Left lung (tissue), 10 donors: ENCODE results near the gene ANKMY2. TPM values are rescaled to one million over a fixed set of nuclear protein-coding genes. Genes with fewer than 3 reads are reported as not detected.

ENCODE experiments used
- ATAC-seq: fragments of 200-7000 bp; cut with Tn5 transposase; one replicate; pipeline ENCODE4 v1.9.1; 2020; ENCODE audit warnings: moderate library complexity
- DNase-seq, 4 donors: peaks; one replicate each; pipeline ENCODE4 v3.0.0-alpha.2; 2013 to 2020
- H3K27ac ChIP-seq, 2 donors: fragments of 200-600 bp; sonication (generic) in 1 of 2; one replicate each; pipeline versions ENCODE4 v1.5.0 to v1.8.0; 2020 to 2021
- H3K27me3 ChIP-seq, 2 donors: fragments of 200-600 bp; sonication (generic) in 1 of 2; one replicate each; pipeline versions ENCODE4 v1.5.0 to v1.8.0; 2020 to 2021
- H3K36me3 ChIP-seq, 2 donors: fragments of 200-600 bp; sonication (generic) in 1 of 2; one replicate each; pipeline versions ENCODE4 v1.5.0 to v1.8.0; 2020 to 2021
- H3K4me1 ChIP-seq, 2 donors: fragments of 200-600 bp; one replicate each; pipeline ENCODE4 v1.8.0; 2021
- H3K4me3 ChIP-seq, 2 donors: fragments of 200-600 bp; sonication (generic) in 1 of 2; one replicate each; pipeline versions ENCODE4 v1.5.0 to v1.8.0; 2020 to 2021; ENCODE audit warnings: mild to moderate bottlenecking in 1 of 2
- H3K9me3 ChIP-seq, 2 donors: fragments of 200-600 bp; sonication (generic) in 1 of 2; one replicate each; pipeline versions ENCODE4 v1.5.0 to v1.8.0; 2020 to 2021
- CTCF ChIP-seq, 2 donors: fragments of 200-600 bp; sonication (generic) in 1 of 2; IDR thresholded peaks; one replicate each; pipeline versions ENCODE4 v1.5.0 to v1.8.0; 2021; ENCODE audit warnings: antibody characterized with exemption in 2 of 2
- intact Hi-C, 2 donors: fragments of 100-400 bp; cut with DNase I; formaldehyde crosslinking; loops; one replicate each; pipeline versions ENCODE4 v1.11.2 to v1.14.2; 2022
- polyA plus RNA-seq, 6 donors: library from polyadenylated mRNA; unstranded; fragments of 120-200 nt; gene quantifications; one replicate each; pipeline ENCODE4 v1.2.1, GENCODE V29; 2013; ENCODE audit not compliant: insufficient read length in 6 of 6
- total RNA-seq, 2 donors: library from RNA; stranded (reverse); fragmentation: NEBNext Ultra II Directional; extraction: Animal tissue kit (Norgen Biotek cat#: 25700); gene quantifications; one replicate each; pipeline ENCODE4 v1.2.1, GENCODE V29; 2021
- donor health status: DM: no; HTN: yes; CAD: no.
- donor health status: DM: no; HTN: no; CAD: no.

Gene ANKMY2
- total and polyA plus RNA-seq, 8 donors, result 11.8 to 40.7 (median 34.6) TPM

DNA sequence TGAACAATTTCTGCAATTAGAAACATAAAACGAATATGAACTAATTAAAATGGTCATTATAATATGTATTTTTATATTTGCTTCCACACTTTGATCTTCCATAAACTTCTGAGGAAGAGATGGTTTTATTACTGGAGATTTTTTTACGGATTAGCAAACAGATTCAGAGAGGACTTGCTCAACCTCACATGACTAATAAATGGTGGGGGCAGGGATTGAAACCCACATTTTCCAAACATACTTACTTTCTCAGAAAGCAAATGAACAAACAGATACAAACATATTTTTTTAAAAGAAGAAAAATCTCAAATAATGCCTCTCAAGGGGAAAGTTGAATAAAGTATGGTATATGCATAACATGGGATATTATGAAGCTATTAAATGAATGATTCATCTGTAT is 18.3 kb downstream of the ANKMY2 start:
- H3K27me3 ChIP-seq, result no peaks in the 10 kb centered on the region
- no peaks in the 10 kb centered on the region for H3K9me3 ChIP-seq
- no peaks in the 10 kb centered on the region for H3K4me1 ChIP-seq
- no peak overlapping the region for H3K27ac ChIP-seq
- intact Hi-C loops, result no loop called here
- H3K4me3 ChIP-seq, result no peak overlapping the region
- H3K36me3 ChIP-seq, result peaks cover 0 to 9% of the 10 kb centered on the region in 2 donors
- TF ChIP-seq CTCF (IDR thresholded peaks at IDR 0.05), result no peak
- no peak for ATAC-seq
- DNase-seq, result no peak

DNA sequence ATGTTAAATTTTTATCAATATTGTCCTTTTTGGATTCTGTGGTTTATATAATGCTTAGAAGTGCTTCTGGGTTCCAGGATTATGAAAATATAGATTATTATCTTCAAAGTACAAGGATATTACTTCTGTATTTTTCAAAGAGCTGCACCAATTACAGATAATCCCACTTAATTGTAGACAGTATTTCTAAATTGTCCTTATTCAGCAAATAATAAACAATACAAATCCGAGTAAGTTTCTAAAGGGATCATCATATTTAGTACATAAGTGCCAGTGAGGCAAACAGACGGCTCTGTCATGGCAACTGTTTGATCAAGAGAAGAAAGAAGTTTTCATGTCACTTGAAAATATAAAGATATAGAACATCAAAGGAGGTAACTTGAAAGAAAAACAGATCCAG is 19.2 kb downstream of the ANKMY2 start:
- ATAC-seq (no peak), DNase-seq (no peak)
- Histone ChIP-seq H3K36me3 (peaks cover 0 to 18% of the 10 kb centered on the region in 2 donors), H3K9me3 (no peaks in the 10 kb centered on the region), H3K4me3 (no peak overlapping the region), H3K4me1 (no peaks in the 10 kb centered on the region), H3K27me3 (no peaks in the 10 kb centered on the region), H3K27ac (no peak overlapping the region)
- no peak for TF ChIP-seq CTCF (IDR thresholded peaks at IDR 0.05)
- intact Hi-C loops, result no loop called here

DNA sequence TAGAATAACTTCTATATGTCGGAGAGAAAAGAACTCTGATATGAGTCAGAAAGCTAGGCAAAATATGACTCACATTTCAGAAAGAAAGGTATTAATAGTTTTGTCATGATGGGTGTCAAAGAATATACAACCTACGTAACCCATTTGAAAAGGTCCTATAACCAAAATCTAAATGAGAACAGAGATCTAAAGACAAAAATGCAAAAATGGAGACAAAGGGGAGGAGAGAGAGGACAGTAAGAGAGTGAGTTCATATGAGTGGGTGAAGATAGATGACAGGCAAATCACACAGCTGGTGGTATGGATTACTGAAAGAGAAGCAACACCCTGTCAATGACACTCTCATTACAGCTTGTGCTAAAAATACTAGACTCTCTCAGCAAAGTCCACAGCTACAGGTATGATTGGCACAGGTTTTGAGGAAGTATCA is 25.6 kb downstream of the ANKMY2 start:
- H3K27me3 ChIP-seq, result no peaks in the 10 kb centered on the region
- DNase-seq, result no peak
- intact Hi-C loops, result no loop called here
- H3K9me3 ChIP-seq, result no peaks in the 10 kb centered on the region
- H3K27ac ChIP-seq, result no peak overlapping the region
- peaks cover 0 to 33% of the 10 kb centered on the region in 2 donors for H3K36me3 ChIP-seq
- no peak for TF ChIP-seq CTCF (IDR thresholded peaks at IDR 0.05)
- no peak for ATAC-seq
- no peaks in the 10 kb centered on the region for H3K4me1 ChIP-seq
- no peak overlapping the region for H3K4me3 ChIP-seq

GRCh38 chr7:16616542-16616941 is 29.0 kb downstream of the ANKMY2 start:
- no peaks in the 10 kb centered on the region for H3K9me3 ChIP-seq
- DNase-seq (peak in 1 of 4 donors; percentile 73), ATAC-seq (no peak)
- peaks cover 0 to 31% of the 10 kb centered on the region in 2 donors for H3K36me3 ChIP-seq
- no peak overlapping the region for H3K4me3 ChIP-seq
- no peaks in the 10 kb centered on the region for H3K27me3 ChIP-seq
- intact Hi-C loops, result no loop called here
- no peak overlapping the region for H3K27ac ChIP-seq
- TF ChIP-seq CTCF (IDR thresholded peaks at IDR 0.05), result no peak
- no peaks in the 10 kb centered on the region for H3K4me1 ChIP-seq

- no peak for TF ChIP-seq CTCF (IDR thresholded peaks at IDR 0.05)
- no peak overlapping the region for H3K27ac ChIP-seq
- H3K36me3 ChIP-seq, result peaks cover 0 to 27% of the 10 kb centered on the region in 2 donors
- no peaks in the 10 kb centered on the region for H3K27me3 ChIP-seq
- no peak for ATAC-seq
- DNase-seq, result no peak
- no peak overlapping the region for H3K4me3 ChIP-seq
- intact Hi-C loops, result no loop called here
- no peaks in the 10 kb centered on the region for H3K4me1 ChIP-seq
- no peaks in the 10 kb centered on the region for H3K9me3 ChIP-seq
These were observed 29.4 kb downstream of the ANKMY2 start for GRCh38 chr7:16616122-16616521.
